PC-9 (cell line): Measurements from ENCODE around the gene TEN1.

Source experiments
- EZH2 ChIP-seq: fragments of 200-600 bp; sonication (generic); IDR thresholded peaks from 2 replicates; pipeline ENCODE4 v1.8.0; 2017; ENCODE audit warnings: antibody characterized with exemption, low read depth
- TF ChIP-seq, protein P1 (sequence below): fragments of 200-600 bp; sonication (generic); conservative IDR thresholded peaks from 2 replicates; pipeline ENCODE4 v1.6.1; 2017; ENCODE audit warnings: mixed run types, antibody characterized with exemption, mild to moderate bottlenecking, moderate library complexity

GRCh38 chr17:75931062-75931461 is 48.0 kb upstream of the TEN1 start:
- TF ChIP-seq, protein P1, sequence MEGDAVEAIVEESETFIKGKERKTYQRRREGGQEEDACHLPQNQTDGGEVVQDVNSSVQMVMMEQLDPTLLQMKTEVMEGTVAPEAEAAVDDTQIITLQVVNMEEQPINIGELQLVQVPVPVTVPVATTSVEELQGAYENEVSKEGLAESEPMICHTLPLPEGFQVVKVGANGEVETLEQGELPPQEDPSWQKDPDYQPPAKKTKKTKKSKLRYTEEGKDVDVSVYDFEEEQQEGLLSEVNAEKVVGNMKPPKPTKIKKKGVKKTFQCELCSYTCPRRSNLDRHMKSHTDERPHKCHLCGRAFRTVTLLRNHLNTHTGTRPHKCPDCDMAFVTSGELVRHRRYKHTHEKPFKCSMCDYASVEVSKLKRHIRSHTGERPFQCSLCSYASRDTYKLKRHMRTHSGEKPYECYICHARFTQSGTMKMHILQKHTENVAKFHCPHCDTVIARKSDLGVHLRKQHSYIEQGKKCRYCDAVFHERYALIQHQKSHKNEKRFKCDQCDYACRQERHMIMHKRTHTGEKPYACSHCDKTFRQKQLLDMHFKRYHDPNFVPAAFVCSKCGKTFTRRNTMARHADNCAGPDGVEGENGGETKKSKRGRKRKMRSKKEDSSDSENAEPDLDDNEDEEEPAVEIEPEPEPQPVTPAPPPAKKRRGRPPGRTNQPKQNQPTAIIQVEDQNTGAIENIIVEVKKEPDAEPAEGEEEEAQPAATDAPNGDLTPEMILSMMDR = no peak
- TF ChIP-seq EZH2 = no peak
